ENCODE data around the gene UBE3A.

UBE3A gene

DNA sequence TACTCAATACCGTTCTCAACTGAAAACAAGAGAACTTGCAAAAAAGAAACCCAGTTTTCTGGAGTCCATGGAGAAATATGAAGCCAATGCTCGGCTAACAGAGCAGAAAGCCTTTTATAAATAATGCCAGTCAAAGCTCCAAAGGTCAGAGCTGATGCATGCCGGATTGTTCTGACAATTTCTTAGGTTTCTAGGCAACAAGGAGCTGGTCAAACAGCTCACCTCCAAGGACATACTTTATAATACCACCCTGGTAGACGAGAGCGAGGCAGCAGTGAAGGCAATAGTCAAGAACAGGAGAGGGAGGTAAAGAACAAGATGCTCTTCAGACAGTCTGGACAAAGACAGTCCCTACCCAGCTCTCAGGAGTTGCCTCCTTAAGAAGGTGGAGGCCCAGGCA lies 111.1 kb downstream of the UBE3A start:
- DNase-seq, result no peak

DNA sequence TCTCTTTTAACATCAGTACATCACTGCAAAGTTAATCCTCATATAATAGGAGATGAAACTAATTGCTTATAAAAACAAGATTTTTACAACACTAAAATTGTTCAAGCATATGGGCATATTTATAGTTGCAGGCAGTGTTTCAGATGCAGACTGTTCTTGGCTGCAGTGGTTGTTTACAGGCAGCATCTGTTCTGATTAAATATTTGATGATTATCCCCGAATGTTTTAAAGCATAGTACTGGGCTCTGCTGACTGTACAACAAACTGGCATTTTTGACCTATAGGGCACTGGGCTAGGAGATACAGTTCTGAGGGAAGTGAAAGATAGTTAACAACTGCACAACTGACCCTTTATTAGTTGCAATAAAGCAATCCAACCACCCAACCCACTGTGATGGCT lies 113.6 kb downstream of the UBE3A start:
- DNase-seq, result no peak

GRCh38 chr15:25323420-25323819 lies 115.4 kb downstream of the UBE3A start:
- DNase-seq, result no peak

DNA sequence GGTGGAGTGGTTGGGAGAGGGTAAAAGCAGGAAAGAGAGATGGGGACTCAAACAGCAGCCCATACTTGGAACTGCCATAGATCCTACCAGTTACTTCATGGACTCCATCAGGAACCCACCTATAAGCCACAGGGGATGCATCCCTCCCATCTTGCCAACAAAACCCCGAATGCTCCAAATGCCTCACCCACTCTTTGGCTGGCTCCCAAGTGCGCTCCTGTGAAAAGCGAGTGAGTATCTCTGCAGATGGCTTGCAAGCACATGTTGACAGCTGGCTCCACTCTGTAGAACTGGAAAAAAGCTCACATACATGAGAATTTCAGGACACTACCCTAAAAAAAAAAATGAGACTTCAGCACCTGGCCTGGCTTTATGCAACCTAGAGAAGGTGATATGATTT lies 151.0 kb downstream of the UBE3A start:
- DNase-seq, result no peak
